DOHH2 (cell line): ENCODE data around the gene CTTNBP2.

ENCODE experiments used
- EZH2phosphoT487 ChIP-seq: fragments of 200-600 bp; sonication (generic); IDR thresholded peaks from 2 replicates; pipeline ENCODE4 v1.6.1; 2017; ENCODE audit warnings: borderline replicate concordance, mild to moderate bottlenecking, antibody characterized with exemption, low read length, moderate library complexity, mixed read lengths
- TF ChIP-seq, protein P1 (sequence below): fragments of 200-600 bp; sonication (generic); IDR thresholded peaks from one replicate; pipeline ENCODE4 v1.5.1; 2014; ENCODE audit warnings: antibody characterized with exemption, mild to moderate bottlenecking, low read depth, low read length; ENCODE audit not compliant: poor library complexity, severe bottlenecking

GRCh38 chr7:117719377-117719776 lies 153.9 kb downstream of the CTTNBP2 start:
- TF ChIP-seq EZH2phosphoT487: no peak
- TF ChIP-seq, protein P1, sequence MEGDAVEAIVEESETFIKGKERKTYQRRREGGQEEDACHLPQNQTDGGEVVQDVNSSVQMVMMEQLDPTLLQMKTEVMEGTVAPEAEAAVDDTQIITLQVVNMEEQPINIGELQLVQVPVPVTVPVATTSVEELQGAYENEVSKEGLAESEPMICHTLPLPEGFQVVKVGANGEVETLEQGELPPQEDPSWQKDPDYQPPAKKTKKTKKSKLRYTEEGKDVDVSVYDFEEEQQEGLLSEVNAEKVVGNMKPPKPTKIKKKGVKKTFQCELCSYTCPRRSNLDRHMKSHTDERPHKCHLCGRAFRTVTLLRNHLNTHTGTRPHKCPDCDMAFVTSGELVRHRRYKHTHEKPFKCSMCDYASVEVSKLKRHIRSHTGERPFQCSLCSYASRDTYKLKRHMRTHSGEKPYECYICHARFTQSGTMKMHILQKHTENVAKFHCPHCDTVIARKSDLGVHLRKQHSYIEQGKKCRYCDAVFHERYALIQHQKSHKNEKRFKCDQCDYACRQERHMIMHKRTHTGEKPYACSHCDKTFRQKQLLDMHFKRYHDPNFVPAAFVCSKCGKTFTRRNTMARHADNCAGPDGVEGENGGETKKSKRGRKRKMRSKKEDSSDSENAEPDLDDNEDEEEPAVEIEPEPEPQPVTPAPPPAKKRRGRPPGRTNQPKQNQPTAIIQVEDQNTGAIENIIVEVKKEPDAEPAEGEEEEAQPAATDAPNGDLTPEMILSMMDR: no peak
